Tibial nerve (tissue), 4 donors: ENCODE measurements around the gene HOXB7.

ENCODE experiments used
- CTCF ChIP-seq, 5 experiments: fragments of 200-600 bp in 3 of 5; fragments of 450-650 bp in 2 of 5; sonication (generic) in 3 of 5; IDR thresholded peaks; one replicate each; pipeline ENCODE4 v1.5.1; 2016 to 2019; ENCODE audit warnings: antibody characterized with exemption in 5 of 5, mild to moderate bottlenecking in 3 of 5, moderate library complexity in 2 of 5
- EP300 ChIP-seq, 2 donors: sonication (generic); formaldehyde crosslinking; IDR thresholded peaks; one replicate each; pipeline ENCODE4 v1.6.1; 2017; ENCODE audit warnings: antibody characterized with exemption in 2 of 2, mild to moderate bottlenecking in 1 of 2
- POLR2A ChIP-seq, 2 donors: fragments of 450-650 bp; IDR thresholded peaks; one replicate each; pipeline ENCODE4 v1.6.1; 2017; ENCODE audit warnings: antibody characterized with exemption in 2 of 2, mild to moderate bottlenecking in 2 of 2, moderate library complexity in 2 of 2

- TF ChIP-seq CTCF (IDR thresholded peaks at IDR 0.05) (no peak), POLR2A (IDR thresholded peaks at IDR 0.05) (no peak), EP300 (IDR thresholded peaks at IDR 0.05) (no peak)
Observed at GRCh38 chr17:48641541-48642058, 30.8 kb upstream of the HOXB7 start.
